Neutrophil (primary cell): ENCODE results near the gene C11orf24.

Experiments
- H3K27ac ChIP-seq: fragments of 200-600 bp; sonication (generic); 2 replicates; pipeline ENCODE4 v1.5.1; 2016; ENCODE audit warnings: mild to moderate bottlenecking, moderate library complexity
- H3K27me3 ChIP-seq: fragments of 200-600 bp; sonication (generic); 2 replicates; pipeline ENCODE4 v1.6.0; 2016; ENCODE audit warnings: mild to moderate bottlenecking
- H3K36me3 ChIP-seq: fragments of 200-600 bp; sonication (generic); 2 replicates; pipeline ENCODE4 v1.5.1; 2017
- H3K4me1 ChIP-seq, 2 experiments: fragments of 200-600 bp in 1 of 2; sonication (generic) in 1 of 2; 1 replicate in 1 of 2; 2 replicates in 1 of 2; pipeline versions ENCODE4 v1.5.1 to v1.6.1; 2013 to 2016; ENCODE audit warnings: low read depth in 1 of 2, low read length in 1 of 2, mild to moderate bottlenecking in 1 of 2, moderate library complexity in 1 of 2; ENCODE audit not compliant: control insufficient read depth in 1 of 2, insufficient read depth in 1 of 2
- H3K4me3 ChIP-seq, 2 experiments: fragments of 200-600 bp in 1 of 2; sonication (generic) in 1 of 2; 1 replicate in 1 of 2; 2 replicates in 1 of 2; pipeline ENCODE4 v1.5.1; 2013 to 2016; ENCODE audit warnings: low read depth in 1 of 2, low read length in 1 of 2, mild to moderate bottlenecking in 1 of 2, moderate library complexity in 1 of 2
- H3K9me3 ChIP-seq: fragments of 200-600 bp; sonication (generic); 2 replicates; pipeline ENCODE4 v1.5.1; 2016
- CTCF ChIP-seq: fragments of 200-600 bp; sonication (generic); IDR thresholded peaks from 2 replicates; pipeline ENCODE4 v1.5.1; 2016; ENCODE audit warnings: antibody characterized with exemption

C11orf24 gene

GRCh38 chr11:68211546-68211945 is 60.2 kb downstream of the C11orf24 start:
- H3K9me3 ChIP-seq, result no peaks in the 10 kb centered on the region
- peaks cover 21% of the 10 kb centered on the region for H3K27me3 ChIP-seq
- H3K4me1 ChIP-seq, result peaks cover 54 to 59% of the 10 kb centered on the region in 2 experiments
- no peaks in the 10 kb centered on the region for H3K36me3 ChIP-seq
- H3K27ac ChIP-seq, result peak overlapping the region; percentile 21
- no peak for TF ChIP-seq CTCF
- peak overlapping the region; percentile 93 to 94 for H3K4me3 ChIP-seq
